ENCODE data around the gene TTC28.

The TTC28 gene

GRCh38 chr22:28462041-28462440 is 217.6 kb downstream of the TTC28 start:
- H3K4me1 ChIP-seq (ENCODE audit: control insufficient read depth, insufficient read depth, low read length): peaks cover 6% of the 10 kb centered on the region
- POLR2A ChIA-PET: no interaction called here
- H3K4me3 ChIP-seq (ENCODE audit: low read depth, low read length): no peak overlapping the region
- no peaks in the 10 kb centered on the region for H3K36me3 ChIP-seq (ENCODE audit: control insufficient read depth in 2 of 2, insufficient read depth in 1 of 2, low read length in 2 of 2)
- no peak for TF ChIP-seq ZNF24 (tag by site-specific recombination; IDR thresholded peaks at IDR 0.05)
- no peak overlapping the region for H3K27ac ChIP-seq (ENCODE audit: extremely low read depth, low read depth, low read length)
- H3K9me3 ChIP-seq (ENCODE audit: control insufficient read depth, insufficient read depth, low read depth, low read length): no peaks in the 10 kb centered on the region
- CTCF ChIA-PET: interaction anchor here (0.6 kb wide), 2 partner anchors 19 to 150 kb away, joined by 3 to 4 read pairs; no protein-coding TSS in a partner anchor

- POLR2A ChIA-PET: no interaction called here
- CTCF ChIA-PET: no interaction called here
- Histone ChIP-seq H3K4me1 (ENCODE audit: control insufficient read depth, insufficient read depth, low read length) (0 out of 2 replicates have a peak, but pooled peaks cover 2% of the 10 kb centered on the region), H3K27ac (ENCODE audit: extremely low read depth, low read depth, low read length) (no peak overlapping the region), H3K36me3 (ENCODE audit: control insufficient read depth in 2 of 2, insufficient read depth in 1 of 2, low read length in 2 of 2) (no peaks in the 10 kb centered on the region), H3K9me3 (ENCODE audit: control insufficient read depth, insufficient read depth, low read depth, low read length) (no peaks in the 10 kb centered on the region), H3K4me3 (ENCODE audit: low read depth, low read length) (no peak overlapping the region)
- TF ChIP-seq ZNF670 (tag by site-specific recombination; IDR thresholded peaks at IDR 0.05; ENCODE audit: low read depth) (no peak), ZBTB8A (tag by site-specific recombination; IDR thresholded peaks at IDR 0.05) (no peak), ZBTB26 (tag by site-specific recombination; optimal IDR thresholded peaks at IDR 0.05) (no peak), ZNF404 (tag by site-specific recombination; IDR thresholded peaks at IDR 0.05) (no peak), BCL11A (tag by site-specific recombination; IDR thresholded peaks at IDR 0.05; ENCODE audit: low read depth) (no peak), ZNF791 (tag by site-specific recombination; IDR thresholded peaks at IDR 0.05) (no peak), ZNF157 (tag by site-specific recombination; IDR thresholded peaks at IDR 0.05) (no peak), ZNF416 (tag by site-specific recombination; IDR thresholded peaks at IDR 0.05) (no peak)
These were observed 225.1 kb downstream of the TTC28 start for GRCh38 chr22:28454431-28455064.

- H3K9me3 ChIP-seq (ENCODE audit: control insufficient read depth, insufficient read depth, low read depth, low read length): no peaks in the 10 kb centered on the region
- TF ChIP-seq ZNF776 (tag by site-specific recombination; IDR thresholded peaks at IDR 0.05; ENCODE audit: borderline replicate concordance): no peak
- TF ChIP-seq ZNF311 (tag by site-specific recombination; IDR thresholded peaks at IDR 0.05; ENCODE audit: borderline replicate concordance): no peak
- TF ChIP-seq ZNF449 (tag by site-specific recombination; IDR thresholded peaks at IDR 0.05): no peak
- TF ChIP-seq ZSCAN18 (tag by site-specific recombination; IDR thresholded peaks at IDR 0.05): no peak
- TF ChIP-seq HIC1 (tag by site-specific recombination; IDR thresholded peaks at IDR 0.05): no peak
- no peak for TF ChIP-seq ZNF138 (tag by site-specific recombination; IDR thresholded peaks at IDR 0.05; ENCODE audit: borderline replicate concordance)
- TF ChIP-seq GLI2 (tag by site-specific recombination; IDR thresholded peaks at IDR 0.05; ENCODE audit: borderline replicate concordance, low read depth): no peak
- ChIA-PET CTCF (no interaction called here), POLR2A (no interaction called here)
- no peaks in the 10 kb centered on the region for H3K36me3 ChIP-seq (ENCODE audit: control insufficient read depth in 2 of 2, insufficient read depth in 1 of 2, low read length in 2 of 2)
- H3K4me3 ChIP-seq (ENCODE audit: low read depth, low read length): no peak overlapping the region
- 0 out of 2 replicates have a peak, but pooled peaks cover 2% of the 10 kb centered on the region for H3K4me1 ChIP-seq (ENCODE audit: control insufficient read depth, insufficient read depth, low read length)
- H3K27ac ChIP-seq (ENCODE audit: extremely low read depth, low read depth, low read length): no peak overlapping the region
These were observed 229.5 kb downstream of the TTC28 start for GRCh38 chr22:28450109-28450508.

Data from HEK293 (cell line).